ENCODE measurements around the gene CILP. TPM values are rescaled to one million over a fixed set of nuclear protein-coding genes. Genes with fewer than 3 reads are reported as not detected.
A peak's percentile ranks its signal among the peaks of the same experiment; 100 is the strongest.

Gene CILP
- total and polyA plus RNA-seq, 2 of the 13 experiments (the other 11 are each of a cell fraction or from before 2014, with no cell fraction given) = 0.03 TPM; not detected in 1

- peaks cover 4 to 39% of the 10 kb centered on the region in 2 experiments; a peak in 4 of 5 replicates for H3K36me3 ChIP-seq (replicated peaks in 1 of 2; ENCODE audit: control insufficient read depth in 1 of 2, insufficient read depth in 2 of 2, low read length in 2 of 2)
- H3K4me3 ChIP-seq (replicated peaks in 1 of 3; ENCODE audit: insufficient read depth in 1 of 3, low read depth in 2 of 3, low read length in 3 of 3) = no peak overlapping the region
- H2AFZ ChIP-seq (ENCODE audit: low read length) = no peak overlapping the region
- 98% methylated on average over 5 of the region's 5 CpGs for WGBS (ENCODE audit: low lambda C conversion rate)
- ChIA-PET CTCF (ENCODE audit: low intra/inter-chr PET ratio, low total read pairs) (no interaction called here), POLR2A (interaction anchor here (0.7 to 2.4 kb wide), 2 partner anchors 12 to 1691 kb away, joined by 3 to 17 read pairs; partner anchors contain the start of gene CLPX)
- H3K9me3 ChIP-seq (ENCODE audit: low read length) = no peaks in the 10 kb centered on the region
- H3K27me3 ChIP-seq (ENCODE audit: control insufficient read depth in 1 of 2, insufficient read depth in 2 of 2, low read length in 2 of 2) = no peaks in the 10 kb centered on the region
- ATAC-seq = no peak
- peak overlapping the region; percentile 54 for H3K27ac ChIP-seq (ENCODE audit: extremely low read length, insufficient read depth, low read length)
- no peak overlapping the region for H3K4me2 ChIP-seq (ENCODE audit: low read depth, low read length)
- FAIRE-seq = no peak
- in situ Hi-C loops (cut with HindIII; ENCODE audit: extremely low pct_ligation_motif_present, low pct_unique_long_range_greater_than_20kb) = no loop called here
- no peak for DNase-seq (ENCODE audit: low spot score)
- intact Hi-C loops (cut with micrococcal nuclease; ENCODE audit: unreplicated experiment) = no loop called here
- H3K9ac ChIP-seq (ENCODE audit: insufficient read depth, low read depth, low read length) = no peak overlapping the region
- no TSS peak for BruUV-seq (replicated peaks)
- no peaks in the 10 kb centered on the region for H4K20me1 ChIP-seq (ENCODE audit: insufficient read depth, low read length)
- peaks cover 8% of the 10 kb centered on the region for H3K79me2 ChIP-seq (ENCODE audit: insufficient read depth, low read length)
- TF ChIP-seq CHCHD3 (CRISPR knock-in tag; IDR thresholded peaks at IDR 0.05) = no peak
- H3K4me1 ChIP-seq (ENCODE audit: insufficient read depth, low read length) = peaks cover 39% of the 10 kb centered on the region
Observed at GRCh38 chr15:65172531-65172930, 38.7 kb downstream of the CILP start.

GRCh38 chr15:65171428-65171827, 39.8 kb downstream of the CILP start:
- intact Hi-C loops (cut with micrococcal nuclease; ENCODE audit: unreplicated experiment) = no loop called here
- H3K4me2 ChIP-seq (ENCODE audit: low read depth, low read length) = peak overlapping the region; percentile 29; the same call in 1 of the 2 replicates
- TF ChIP-seq NR2F1 (CRISPR knock-in tag; IDR thresholded peaks at IDR 0.05) = peak in 1 of 2 experiments; percentile 12; a peak in 1 of 4 replicates
- no peak for TF ChIP-seq SMARCC2 (IDR thresholded peaks at IDR 0.05)
- TF ChIP-seq ASH2L (IDR thresholded peaks at IDR 0.05; ENCODE audit: insufficient read length, low read depth, low read length) = peak; percentile 10
- TF ChIP-seq FOXK2 (IDR thresholded peaks at IDR 0.05) = peak; percentile 60; the same call in 1 of the 2 replicates
- TF ChIP-seq FOXP1 (IDR thresholded peaks at IDR 0.05) = peak; percentile 93
- TF ChIP-seq FOXP1 (CRISPR knock-in tag; IDR thresholded peaks at IDR 0.05) = peak; percentile 98
- peak; percentile 42; the same call in 1 of the 2 replicates for TF ChIP-seq PPARG (CRISPR knock-in tag; conservative IDR thresholded peaks at IDR 0.05)
- TF ChIP-seq, protein P1, sequence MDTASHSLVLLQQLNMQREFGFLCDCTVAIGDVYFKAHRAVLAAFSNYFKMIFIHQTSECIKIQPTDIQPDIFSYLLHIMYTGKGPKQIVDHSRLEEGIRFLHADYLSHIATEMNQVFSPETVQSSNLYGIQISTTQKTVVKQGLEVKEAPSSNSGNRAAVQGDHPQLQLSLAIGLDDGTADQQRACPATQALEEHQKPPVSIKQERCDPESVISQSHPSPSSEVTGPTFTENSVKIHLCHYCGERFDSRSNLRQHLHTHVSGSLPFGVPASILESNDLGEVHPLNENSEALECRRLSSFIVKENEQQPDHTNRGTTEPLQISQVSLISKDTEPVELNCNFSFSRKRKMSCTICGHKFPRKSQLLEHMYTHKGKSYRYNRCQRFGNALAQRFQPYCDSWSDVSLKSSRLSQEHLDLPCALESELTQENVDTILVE (CRISPR knock-in tag; IDR thresholded peaks at IDR 0.05) = 0 out of 2 replicates have a peak, but pooled peaks have one; percentile 24
- TF ChIP-seq FOXP4 (CRISPR knock-in tag; IDR thresholded peaks at IDR 0.05) = peak; percentile 97
- no peak; the same call in 1 of the 2 replicates for TF ChIP-seq NR2F6 (IDR thresholded peaks at IDR 0.05)
- TF ChIP-seq NR2F6 (CRISPR knock-in tag; IDR thresholded peaks at IDR 0.05) = peak; percentile 69; the same call in 1 of the 2 replicates
- peak; percentile 67; the same call in 1 of the 2 replicates for TF ChIP-seq DPF2 (CRISPR knock-in tag; IDR thresholded peaks at IDR 0.05; ENCODE audit: borderline replicate concordance, low read depth)

More at GRCh38 chr15:65171428-65171827, 39.8 kb downstream of the CILP start:
- POLR2A ChIA-PET = interaction anchor here (1.2 to 2.4 kb wide), 2 partner anchors 13 to 133 kb away, joined by 4 to 17 read pairs; partner anchors contain the start of genes CLPX and RNU5B-1
- in situ Hi-C loops (cut with HindIII; ENCODE audit: extremely low pct_ligation_motif_present, low pct_unique_long_range_greater_than_20kb) = no loop called here
- Histone ChIP-seq H3K9ac (ENCODE audit: insufficient read depth, low read depth, low read length) (no peak overlapping the region; the same call in 1 of the 2 replicates), H3K27ac (ENCODE audit: extremely low read length, insufficient read depth, low read length) (peak overlapping the region; percentile 64), H4K20me1 (ENCODE audit: insufficient read depth, low read length) (no peaks in the 10 kb centered on the region), H3K9me3 (ENCODE audit: low read length) (no peaks in the 10 kb centered on the region), H3K4me1 (ENCODE audit: insufficient read depth, low read length) (peaks cover 39% of the 10 kb centered on the region), H3K79me2 (ENCODE audit: insufficient read depth, low read length) (peaks cover 8% of the 10 kb centered on the region), H3K27me3 (ENCODE audit: control insufficient read depth in 1 of 2, insufficient read depth in 2 of 2, low read length in 2 of 2) (no peaks in the 10 kb centered on the region), H3K4me3 (replicated peaks in 1 of 3; ENCODE audit: insufficient read depth in 1 of 3, low read depth in 2 of 3, low read length in 3 of 3) (peak overlapping the region in 1 of 3 experiments; percentile 10; a peak in 1 of 6 replicates), H3K36me3 (replicated peaks in 1 of 2; ENCODE audit: control insufficient read depth in 1 of 2, insufficient read depth in 2 of 2, low read length in 2 of 2) (peaks cover 4 to 35% of the 10 kb centered on the region in 2 experiments; a peak in 4 of 5 replicates), H2AFZ (ENCODE audit: low read length) (no peak overlapping the region)
- peak; percentile 84 for ATAC-seq
- no TSS peak for BruUV-seq (replicated peaks)
- DNase-seq (ENCODE audit: low spot score) = peak; percentile 75
- 58% methylated on average over 5 of the region's 5 CpGs for WGBS (ENCODE audit: low lambda C conversion rate)
- no peak for FAIRE-seq
- CTCF ChIA-PET (ENCODE audit: low intra/inter-chr PET ratio, low total read pairs) = no interaction called here
